ENCODE results near the gene MAGEE1. TPM values are rescaled to one million over a fixed set of nuclear protein-coding genes. Genes with fewer than 3 reads are reported as not detected.

The MAGEE1 gene
- 1 to 10 TPM in 1 of 5 donors, under 1 TPM in 3, not detected in 1; 0.29 to 1.5 (median 0.37) TPM for total RNA-seq
- polyA plus RNA-seq = 1 to 10 TPM in 1 of 3 donors, under 1 TPM in 2; 0.31 to 1.1 (median 0.62) TPM
- long read RNA-seq, donor 1, partial matches to known transcripts = 0 of 3 reads
- long read RNA-seq, donor 1, other reads (novel, unspliced or antisense) = 0 of 3 reads
- long read RNA-seq, donor 2, partial matches to known transcripts = 0 of 1 reads
- long read RNA-seq, donor 2, other reads (novel, unspliced or antisense) = 0 of 1 reads
- long read RNA-seq, donor 3, transcript MAGEE1-201 (1 exons, 3,630 nt) = major isoform, 8 of 8 reads
- long read RNA-seq, donor 3, partial matches to known transcripts = 0 of 8 reads
- long read RNA-seq, donor 3, other reads (novel, unspliced or antisense) = 0 of 8 reads
- long read RNA-seq, donor 4 = 0 reads
- long read RNA-seq, donor 5, partial matches to known transcripts = 0 of 1 reads
- long read RNA-seq, donor 5, other reads (novel, unspliced or antisense) = 0 of 1 reads
- long read RNA-seq, donor 6, partial matches to known transcripts = 0 of 3 reads
- long read RNA-seq, donor 6, other reads (novel, unspliced or antisense) = 0 of 3 reads
- long read RNA-seq, donor 7, transcript MAGEE1-201 (1 exons, 3,630 nt) = major isoform, 8 of 8 reads
- long read RNA-seq, donor 7, partial matches to known transcripts = 0 of 8 reads
- long read RNA-seq, donor 7, other reads (novel, unspliced or antisense) = 0 of 8 reads
- long read RNA-seq, donor 8, partial matches to known transcripts = 0 of 2 reads
- long read RNA-seq, donor 8, other reads (novel, unspliced or antisense) = 0 of 2 reads
- long read RNA-seq, donor 9, partial matches to known transcripts = 0 of 2 reads
- long read RNA-seq, donor 9, other reads (novel, unspliced or antisense) = 0 of 2 reads
- long read RNA-seq, donor 10 = 0 reads

- TF ChIP-seq POLR2A (IDR thresholded peaks at IDR 0.05) = no peak
- peak in 2 of 3 donors; percentile 31 to 62 for TF ChIP-seq POLR2AphosphoS5 (IDR thresholded peaks at IDR 0.05)
- peak; percentile 78 to 92 for DNase-seq
- peaks cover 0 to 8% (median 2%) of the 10 kb centered on the region in 4 donors for H3K4me1 ChIP-seq
- intact Hi-C loops (cut with DNase I; ENCODE audit: low total_unique reads) = no loop called here
- 0 to 37% (median 3%) methylated on average over 15 to 42 of the region's 42 CpGs for WGBS, 5 donors
- peak within 1 kb of the TSS in 4 of 5 donors; percentile 30 to 67 (median 56) for H3K27ac ChIP-seq
- H3K27me3 ChIP-seq = peaks cover 0 to 7% (median 0%) of the 10 kb centered on the region in 3 donors
- no peaks in the 10 kb centered on the region for H3K9me3 ChIP-seq
- H3K4me3 ChIP-seq = peak within 1 kb of the TSS; percentile 59 to 76 (median 66)
- H3K36me3 ChIP-seq = no peaks in the 10 kb centered on the region
These were observed at the start of gene MAGEE1 for GRCh38 chrX:76427560-76428242. Gene MAGEE1, plus strand, starts transcription at chrX:76427710. Its CDS starts 221 bp downstream, at chrX:76427931.

DNA sequence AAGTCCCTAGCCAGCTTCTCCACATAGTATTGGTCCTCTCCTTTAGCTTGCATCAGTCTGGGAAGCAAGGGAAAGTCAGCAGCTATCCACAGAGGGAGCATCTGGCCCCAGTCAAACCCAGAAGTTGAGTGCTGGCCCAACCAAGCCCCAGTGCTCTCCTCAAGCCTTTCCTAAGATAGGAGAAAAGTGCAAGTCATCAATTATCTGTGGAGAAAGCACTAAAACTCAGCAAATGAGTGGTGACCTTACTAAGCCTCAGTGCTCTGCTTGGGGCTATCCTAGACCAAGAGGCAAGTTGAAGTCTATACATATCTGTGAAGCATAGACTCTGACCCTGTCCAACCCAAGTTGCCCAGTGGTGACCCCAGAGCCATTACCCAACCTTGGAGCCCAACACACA is 28.5 kb upstream of the MAGEE1 start:
- Histone ChIP-seq H3K27me3 (no peaks in the 10 kb centered on the region), H3K4me3 (no peak overlapping the region), H3K4me1 (no peaks in the 10 kb centered on the region), H3K27ac (no peak overlapping the region), H3K9me3 (peaks cover 0 to 20% (median 4%) of the 10 kb centered on the region in 4 donors), H3K36me3 (no peaks in the 10 kb centered on the region)
- intact Hi-C loops (cut with DNase I; ENCODE audit: low total_unique reads) = no loop called here
- DNase-seq = no peak
- TF ChIP-seq, protein P1, sequence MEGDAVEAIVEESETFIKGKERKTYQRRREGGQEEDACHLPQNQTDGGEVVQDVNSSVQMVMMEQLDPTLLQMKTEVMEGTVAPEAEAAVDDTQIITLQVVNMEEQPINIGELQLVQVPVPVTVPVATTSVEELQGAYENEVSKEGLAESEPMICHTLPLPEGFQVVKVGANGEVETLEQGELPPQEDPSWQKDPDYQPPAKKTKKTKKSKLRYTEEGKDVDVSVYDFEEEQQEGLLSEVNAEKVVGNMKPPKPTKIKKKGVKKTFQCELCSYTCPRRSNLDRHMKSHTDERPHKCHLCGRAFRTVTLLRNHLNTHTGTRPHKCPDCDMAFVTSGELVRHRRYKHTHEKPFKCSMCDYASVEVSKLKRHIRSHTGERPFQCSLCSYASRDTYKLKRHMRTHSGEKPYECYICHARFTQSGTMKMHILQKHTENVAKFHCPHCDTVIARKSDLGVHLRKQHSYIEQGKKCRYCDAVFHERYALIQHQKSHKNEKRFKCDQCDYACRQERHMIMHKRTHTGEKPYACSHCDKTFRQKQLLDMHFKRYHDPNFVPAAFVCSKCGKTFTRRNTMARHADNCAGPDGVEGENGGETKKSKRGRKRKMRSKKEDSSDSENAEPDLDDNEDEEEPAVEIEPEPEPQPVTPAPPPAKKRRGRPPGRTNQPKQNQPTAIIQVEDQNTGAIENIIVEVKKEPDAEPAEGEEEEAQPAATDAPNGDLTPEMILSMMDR (IDR thresholded peaks at IDR 0.05) = no peak
- TF ChIP-seq POLR2AphosphoS5 (IDR thresholded peaks at IDR 0.05) (no peak), POLR2A (IDR thresholded peaks at IDR 0.05) (no peak), EP300 (IDR thresholded peaks at IDR 0.05) (no peak)

DNA sequence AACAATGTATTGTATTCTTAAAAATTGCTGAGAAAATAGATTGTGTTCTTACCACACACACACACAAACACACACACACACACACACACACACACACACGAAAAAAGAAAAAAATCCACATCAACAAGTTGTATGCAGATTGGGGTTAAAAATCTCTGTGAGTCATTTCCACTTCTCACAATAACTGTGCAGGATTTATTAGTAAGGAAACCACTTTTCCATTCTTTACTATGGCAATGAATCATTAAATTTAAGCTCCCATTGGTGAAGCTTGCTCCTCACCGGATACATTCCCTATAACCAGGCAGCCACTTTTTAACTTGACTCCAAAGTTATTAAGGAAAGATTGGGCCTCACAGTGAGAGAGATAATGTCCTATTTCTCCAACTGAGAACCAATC is 19.7 kb upstream of the MAGEE1 start:
- intact Hi-C loops (cut with DNase I; ENCODE audit: low total_unique reads) = no loop called here
- H3K4me3 ChIP-seq = no peak overlapping the region
- TF ChIP-seq EP300 (IDR thresholded peaks at IDR 0.05) = no peak
- TF ChIP-seq POLR2AphosphoS5 (IDR thresholded peaks at IDR 0.05) = no peak

GRCh38 chrX:76420237-76420636 is 7.3 kb upstream of the MAGEE1 start:
- intact Hi-C loops (cut with DNase I; ENCODE audit: low total_unique reads) = no loop called here
- H3K4me3 ChIP-seq = no peak overlapping the region

More for the DNA sequence above, 19.7 kb upstream of the MAGEE1 start:
- WGBS, 5 donors = 48 to 70% (median 52%) methylated on average over 2 of the region's 2 CpGs
- H3K27me3 ChIP-seq = no peaks in the 10 kb centered on the region
- no peak overlapping the region for H3K27ac ChIP-seq
- no peaks in the 10 kb centered on the region for H3K36me3 ChIP-seq
- H3K4me1 ChIP-seq = no peaks in the 10 kb centered on the region
- no peak for DNase-seq
- H3K9me3 ChIP-seq = no peaks in the 10 kb centered on the region

More at GRCh38 chrX:76420237-76420636, 7.3 kb upstream of the MAGEE1 start:
- no peaks in the 10 kb centered on the region for H3K36me3 ChIP-seq
- 74 to 96% (median 93%) methylated on average over 1 of the region's 1 CpG for WGBS, 5 donors
- H3K27me3 ChIP-seq = no peaks in the 10 kb centered on the region
- no peak for TF ChIP-seq POLR2A (IDR thresholded peaks at IDR 0.05)
- TF ChIP-seq, protein P1 (IDR thresholded peaks at IDR 0.05) = peak in 1 of 7 experiments; percentile 24
- no peak for DNase-seq
- H3K4me1 ChIP-seq = no peaks in the 10 kb centered on the region
- no peak overlapping the region for H3K27ac ChIP-seq
- H3K9me3 ChIP-seq = no peaks in the 10 kb centered on the region
